GM19395 (cell line): ENCODE results near the gene IGFL3.
"Not testable (repeated sequence)": the region's sequence is repeated elsewhere in the genome, so short reads cannot be mapped to it uniquely, and the experiment has no call there.

ENCODE experiments used
- ATAC-seq: cut with Tn5 transposase; IDR thresholded peaks from one replicate; pipeline ENCODE4 v1.9.1; 2021; ENCODE audit warnings: mild to moderate bottlenecking, moderate library complexity; ENCODE audit not compliant: unreplicated experiment

Gene IGFL3

GRCh38 chr19:46124638-46125115 is at the start of gene IGFL3:
Gene IGFL3 (minus strand): TSS chr19:46124688. CDS start chr19:46124649, 39 bp downstream.
- no peak for ATAC-seq

- no peak for ATAC-seq
Observed at GRCh38 chr19:46173886-46174480, 49.5 kb upstream of the IGFL3 start.

- no peak for ATAC-seq
Observed at GRCh38 chr19:46162731-46163130, 38.2 kb upstream of the IGFL3 start.

- ATAC-seq, result not testable (repeated sequence)
Observed at GRCh38 chr19:46161642-46162257, 37.3 kb upstream of the IGFL3 start.

- no peak for ATAC-seq
Observed at GRCh38 chr19:46160233-46160775, 35.8 kb upstream of the IGFL3 start.

- ATAC-seq, result no peak
Observed at GRCh38 chr19:46159418-46160232, 35.1 kb upstream of the IGFL3 start.

GRCh38 chr19:46155237-46155636 is 30.7 kb upstream of the IGFL3 start:
- ATAC-seq, result no peak

GRCh38 chr19:46150606-46151005 is 26.1 kb upstream of the IGFL3 start:
- ATAC-seq, result no peak

GRCh38 chr19:46147791-46148288 is 23.4 kb upstream of the IGFL3 start, which contains the start of gene IGFL2:
Gene IGFL2 (plus strand): TSS chr19:46148238. CDS start chr19:46148279, 41 bp downstream.
- no peak for ATAC-seq

GRCh38 chr19:46147166-46147740 is 22.8 kb upstream of the IGFL3 start:
- no peak for ATAC-seq

- no peak for ATAC-seq
Observed at GRCh38 chr19:46144756-46145155, 20.3 kb upstream of the IGFL3 start.

- no peak for ATAC-seq
Observed at GRCh38 chr19:46142294-46142693, 17.8 kb upstream of the IGFL3 start.

- ATAC-seq, result no peak
Observed at GRCh38 chr19:46141421-46141820, 16.9 kb upstream of the IGFL3 start.

GRCh38 chr19:46137915-46138473 is 13.5 kb upstream of the IGFL3 start:
- no peak for ATAC-seq

- no peak for ATAC-seq
Observed at GRCh38 chr19:46134527-46134926, 10.0 kb upstream of the IGFL3 start.

GRCh38 chr19:46133777-46134241 is 9.3 kb upstream of the IGFL3 start:
- ATAC-seq, result no peak

- ATAC-seq, result no peak
Observed at GRCh38 chr19:46133101-46133627, 8.7 kb upstream of the IGFL3 start.

GRCh38 chr19:46132508-46133100 is 8.1 kb upstream of the IGFL3 start:
- no peak for ATAC-seq

- ATAC-seq, result no peak
Observed at GRCh38 chr19:46131485-46132143, 7.1 kb upstream of the IGFL3 start.
